K562 (cell line): ENCODE data around the gene CD8A. TPM values are rescaled to one million over a fixed set of nuclear protein-coding genes. Genes with fewer than 3 reads are reported as not detected.

Experiments
- BACH1 ChIP-seq: fragments of 200-800 bp; sonication (Bioruptor generic); IDR thresholded peaks from 2 replicates; pipeline ENCODE4 v1.6.1; 2016; ENCODE audit warnings: missing genetic modification characterization, missing compliant biosample characterization
- ELK1 ChIP-seq: sonication (generic); formaldehyde crosslinking; IDR thresholded peaks from 2 replicates; pipeline ENCODE4 v1.8.1; 2022; ENCODE audit warnings: missing genetic modification reagents
- HDAC3 ChIP-seq: fragments of 450-650 bp; IDR thresholded peaks from 2 replicates; pipeline ENCODE4 v1.6.1; 2018; ENCODE audit warnings: borderline replicate concordance, mild to moderate bottlenecking, moderate library complexity; ENCODE audit not compliant: partially characterized antibody
- PBX2 ChIP-seq, 2 experiments: IDR thresholded peaks in 1 of 2; conservative IDR thresholded peaks in 1 of 2; 2 replicates each; pipeline ENCODE4 v1.6.1; 2016; ENCODE audit warnings: low read depth in 2 of 2, mild to moderate bottlenecking in 1 of 2, missing compliant biosample characterization in 1 of 2, missing genetic modification characterization in 1 of 2, moderate library complexity in 1 of 2
- PKNOX1 ChIP-seq: fragments of 450-650 bp; IDR thresholded peaks from 2 replicates; pipeline ENCODE4 v1.6.1; 2016
- SRSF3 ChIP-seq: fragments of 200-400 bp; formaldehyde crosslinking; IDR thresholded peaks from 2 replicates; pipeline ENCODE4 v1.6.1; 2016; ENCODE audit warnings: mild to moderate bottlenecking, low read length, moderate library complexity; ENCODE audit not compliant: insufficient read depth
- TAL1 ChIP-seq: fragments of 450-650 bp; IDR thresholded peaks from 2 replicates; pipeline ENCODE4 v1.6.1; 2016; ENCODE audit warnings: mild to moderate bottlenecking
- THRB ChIP-seq: fragments of 450-650 bp; formaldehyde crosslinking; conservative IDR thresholded peaks from 2 replicates; pipeline ENCODE4 v1.4.0; 2022; ENCODE audit warnings: mild to moderate bottlenecking, missing genetic modification characterization
- USF1 ChIP-seq: sonication (generic); formaldehyde crosslinking; IDR thresholded peaks from 2 replicates; pipeline ENCODE4 v1.9.0; 2022; ENCODE audit warnings: mild to moderate bottlenecking, missing genetic modification reagents
- ZC3H4 ChIP-seq: sonication (generic); formaldehyde crosslinking; IDR thresholded peaks from 2 replicates; pipeline ENCODE4 v1.9.0; 2021; ENCODE audit warnings: missing genetic modification reagents, borderline replicate concordance
- ZNF12 ChIP-seq: sonication (generic); formaldehyde crosslinking; IDR thresholded peaks from 2 replicates; pipeline ENCODE4 v1.4.0; 2020; ENCODE audit warnings: mild to moderate bottlenecking, missing genetic modification reagents
- ZNF431 ChIP-seq: sonication (generic); formaldehyde crosslinking; IDR thresholded peaks from 2 replicates; pipeline ENCODE4 v1.8.0; 2022; ENCODE audit warnings: mild to moderate bottlenecking, missing genetic modification reagents
- ZNF644 ChIP-seq: fragments of 200-800 bp; sonication (Bioruptor generic); IDR thresholded peaks from 2 replicates; pipeline ENCODE4 v1.6.1; 2016; ENCODE audit warnings: low read depth, missing genetic modification characterization, missing compliant biosample characterization
- ZNF707 ChIP-seq: fragments of 250-450 bp; sonication (Bioruptor Pico); conservative IDR thresholded peaks from 2 replicates; pipeline ENCODE4 v1.8.0; 2022; ENCODE audit warnings: inconsistent platforms, mild to moderate bottlenecking, moderate library complexity
- ZNF740 ChIP-seq, 3 experiments: fragments of 200-800 bp in 1 of 3; sonication (Bioruptor generic) in 1 of 3; sonication (generic) in 1 of 3; formaldehyde crosslinking in 1 of 3; IDR thresholded peaks; 2 replicates each; pipeline versions ENCODE4 v1.6.1 to v1.8.0; 2016 to 2022; ENCODE audit warnings: mild to moderate bottlenecking in 2 of 3, missing compliant biosample characterization in 2 of 3, missing genetic modification characterization in 2 of 3, missing genetic modification reagents in 1 of 3
- polyA plus RNA-seq, 8 experiments: library from polyadenylated mRNA; depleted of rRNA in 4 of 8; stranded (reverse) in 5 of 8; unstranded in 3 of 8; fragments of >200 nt; fragmentation: Nextera tagmentation in 2 of 8; fragmentation: Illumina TruSeq in 1 of 8; extraction: Ambion mirVana in 2 of 8; extraction: Trizol in 1 of 8; gene quantifications; 2 replicates each; pipeline versions ENCODE4 v1.2.1 to v1.2.3, GENCODE V29; 2011 to 2014; ENCODE audit warnings: inconsistent platforms in 1 of 8, missing spikeins in 1 of 8
- total RNA-seq, 7 experiments: library from RNA; depleted of rRNA in 6 of 7; stranded (reverse); fragments of >200 nt in 6 of 7; fragmentation: Illumina TruSeq in 2 of 7; extraction: Trizol in 2 of 7; gene quantifications; 2 replicates each; pipeline versions ENCODE4 v1.2.1 to v1.2.3, GENCODE V29; 2011 to 2021; ENCODE audit warnings: low replicate concordance in 1 of 7

The CD8A gene
- total and polyA plus RNA-seq, 9 of the 15 experiments (the other 6 are each of a cell fraction or from before 2014, with no cell fraction given) = 0.07 TPM; not detected in 8

GRCh38 chr2:86747711-86748639 is 42.7 kb downstream of the CD8A start (continued):
- TF ChIP-seq ZNF740 (CRISPR knock-in tag; IDR thresholded peaks at IDR 0.05) (no peak), ZNF740 (tag; IDR thresholded peaks at IDR 0.05) (peak in 1 of 2 experiments; percentile 38; a peak in 1 of 4 replicates), SRSF3 (no peak), ZNF644 (tag) (no peak; the same call in 1 of the 2 replicates), USF1 (no peak), PKNOX1 (no peak), ZNF12 (CRISPR knock-in tag) (peak; percentile 95), THRB (CRISPR knock-in tag) (no peak), HDAC3 (no peak), ZC3H4 (CRISPR knock-in tag) (no peak), ZNF431 (no peak), BACH1 (tag) (0 out of 2 replicates have a peak, but pooled peaks have one; percentile 24), PBX2 (CRISPR knock-in tag; IDR thresholded peaks at IDR 0.05; ENCODE audit: low read depth) (no peak), PBX2 (tag; conservative IDR thresholded peaks at IDR 0.05; ENCODE audit: low read depth) (no peak), TAL1 (no peak), ELK1 (CRISPR knock-in tag) (no peak), ZNF707 (CRISPR knock-in tag) (no peak)
